ENCODE results near the gene USB1.
"Not testable (repeated sequence)": the region's sequence is repeated elsewhere in the genome, so short reads cannot be mapped to it uniquely, and the experiment has no call there.

DNA sequence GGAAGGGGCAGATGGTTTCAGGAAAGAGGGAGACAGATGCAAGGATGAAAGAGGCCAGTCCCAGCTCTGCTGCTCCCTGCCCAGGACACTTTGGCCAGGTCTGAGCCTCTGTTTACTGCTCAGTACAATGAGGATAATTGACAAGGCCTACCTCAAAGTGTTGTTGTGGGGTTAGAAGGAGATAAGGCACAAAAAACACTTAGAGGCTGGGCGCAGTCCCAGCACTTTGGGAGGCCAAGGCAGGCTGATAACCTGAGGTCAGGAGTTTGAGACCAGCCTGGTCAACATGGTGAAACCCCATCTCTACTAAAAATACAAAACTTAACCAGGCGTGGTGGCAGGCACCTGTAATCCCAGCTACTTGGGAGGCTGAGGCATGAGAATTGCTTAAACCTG, 23.1 kb upstream of the USB1 start:
- TF ChIP-seq, protein P1, sequence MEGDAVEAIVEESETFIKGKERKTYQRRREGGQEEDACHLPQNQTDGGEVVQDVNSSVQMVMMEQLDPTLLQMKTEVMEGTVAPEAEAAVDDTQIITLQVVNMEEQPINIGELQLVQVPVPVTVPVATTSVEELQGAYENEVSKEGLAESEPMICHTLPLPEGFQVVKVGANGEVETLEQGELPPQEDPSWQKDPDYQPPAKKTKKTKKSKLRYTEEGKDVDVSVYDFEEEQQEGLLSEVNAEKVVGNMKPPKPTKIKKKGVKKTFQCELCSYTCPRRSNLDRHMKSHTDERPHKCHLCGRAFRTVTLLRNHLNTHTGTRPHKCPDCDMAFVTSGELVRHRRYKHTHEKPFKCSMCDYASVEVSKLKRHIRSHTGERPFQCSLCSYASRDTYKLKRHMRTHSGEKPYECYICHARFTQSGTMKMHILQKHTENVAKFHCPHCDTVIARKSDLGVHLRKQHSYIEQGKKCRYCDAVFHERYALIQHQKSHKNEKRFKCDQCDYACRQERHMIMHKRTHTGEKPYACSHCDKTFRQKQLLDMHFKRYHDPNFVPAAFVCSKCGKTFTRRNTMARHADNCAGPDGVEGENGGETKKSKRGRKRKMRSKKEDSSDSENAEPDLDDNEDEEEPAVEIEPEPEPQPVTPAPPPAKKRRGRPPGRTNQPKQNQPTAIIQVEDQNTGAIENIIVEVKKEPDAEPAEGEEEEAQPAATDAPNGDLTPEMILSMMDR (conservative IDR thresholded peaks at IDR 0.05), result not testable (repeated sequence)
- TF ChIP-seq EZH2 (IDR thresholded peaks at IDR 0.05; ENCODE audit: low read depth), result not testable (repeated sequence)
